ENCODE measurements around the gene CPA2.

CPA2 gene

DNA sequence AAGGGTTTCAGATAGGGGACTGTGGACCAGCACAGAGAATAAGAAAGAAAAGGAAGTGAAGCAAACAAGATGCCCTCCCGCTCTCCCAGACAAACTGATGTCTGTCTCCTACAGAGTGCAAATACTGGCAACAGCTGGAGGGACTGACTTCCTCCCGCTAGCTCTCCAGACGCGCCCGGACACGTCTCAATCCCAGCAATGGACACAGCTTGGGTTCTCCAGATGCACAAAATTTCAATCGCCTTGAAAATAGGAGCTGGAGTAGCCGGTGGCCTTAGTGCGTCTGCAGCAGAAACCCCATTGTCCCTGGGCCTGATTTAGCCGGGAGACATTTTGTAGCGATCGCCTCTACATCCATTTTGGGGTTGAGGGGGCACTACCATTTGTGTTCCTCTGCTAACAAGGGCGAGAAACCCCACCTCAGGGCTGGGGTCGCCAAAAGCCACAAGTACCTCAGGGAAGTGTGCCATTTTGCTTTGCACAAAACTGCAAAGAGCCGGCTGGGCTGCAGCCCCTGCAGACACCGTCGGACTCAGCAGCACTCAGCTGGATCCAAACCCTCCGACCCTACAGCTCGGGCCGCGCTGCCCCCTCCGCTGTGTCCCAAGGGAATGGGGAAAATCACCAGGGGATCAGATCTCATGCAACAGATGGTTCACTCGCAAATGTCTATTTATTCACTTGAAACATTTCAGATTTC, 5.9 kb downstream of the CPA2 start:
- TF ChIP-seq CTCF (IDR thresholded peaks at IDR 0.05; ENCODE audit: borderline replicate concordance, insufficient read depth, low read depth, low read length) = no peak
- H3K4me3 ChIP-seq (ENCODE audit: low read depth, low read length) = no peak overlapping the region

DNA sequence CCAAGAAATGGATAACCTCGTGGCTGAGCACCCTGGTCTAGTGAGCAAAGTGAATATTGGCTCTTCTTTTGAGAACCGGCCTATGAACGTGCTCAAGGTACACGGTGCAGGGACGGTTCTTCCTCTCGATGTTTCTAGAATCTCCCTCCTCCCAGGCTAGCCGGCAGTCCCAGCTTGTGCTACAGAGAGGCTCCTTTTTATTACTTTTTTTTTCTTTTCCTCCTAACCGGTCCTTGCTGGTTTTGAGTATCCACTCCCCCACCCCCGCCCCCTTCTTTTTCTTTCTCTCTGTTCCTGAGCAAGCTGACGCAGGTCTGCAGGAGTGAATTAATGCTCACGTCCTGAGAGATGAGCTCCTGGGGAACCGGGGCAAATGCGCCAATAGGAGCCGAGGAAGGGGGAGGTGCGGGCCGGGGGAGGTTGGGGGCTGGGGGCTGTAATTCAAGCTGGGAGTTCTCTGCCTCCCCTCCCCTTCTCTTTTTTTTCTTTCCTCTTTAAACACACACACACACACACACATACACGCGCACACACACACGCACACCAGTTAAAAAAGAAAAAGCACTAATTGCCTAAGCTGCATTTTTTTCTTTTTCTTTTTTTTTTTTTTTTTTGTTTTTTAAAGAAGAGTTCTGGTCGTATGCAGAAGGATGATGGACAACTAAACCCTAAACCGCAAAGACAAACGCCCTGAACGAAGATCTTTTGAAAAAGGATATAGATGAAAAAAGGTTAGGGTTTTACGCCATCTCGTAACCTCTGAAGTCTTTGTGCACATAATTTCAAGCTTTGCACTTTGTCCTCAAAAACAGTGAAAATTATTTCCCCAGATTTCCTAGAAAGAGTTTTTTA, 6.6 kb downstream of the CPA2 start:
- no peak for TF ChIP-seq CTCF (IDR thresholded peaks at IDR 0.05; ENCODE audit: borderline replicate concordance, insufficient read depth, low read depth, low read length)
- H3K4me3 ChIP-seq (ENCODE audit: low read depth, low read length) = no peak overlapping the region

DNA sequence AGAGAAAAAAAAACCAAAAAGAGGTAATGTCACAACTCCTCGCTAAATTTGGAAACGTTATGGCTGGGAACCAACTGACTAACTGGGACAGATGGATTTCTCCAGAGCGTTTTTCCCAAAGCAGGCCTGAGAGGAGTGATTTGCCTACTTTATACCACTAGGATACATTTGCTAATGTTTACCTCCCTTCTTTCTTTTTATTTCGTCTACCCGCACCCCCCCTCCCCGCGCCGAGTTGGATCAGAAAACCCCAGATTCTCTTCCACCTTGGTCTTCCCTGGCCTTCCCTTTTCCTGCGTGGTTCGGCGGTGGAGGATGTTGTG, 7.2 kb downstream of the CPA2 start:
- TF ChIP-seq CTCF (IDR thresholded peaks at IDR 0.05; ENCODE audit: borderline replicate concordance, insufficient read depth, low read depth, low read length) = no peak
- H3K4me3 ChIP-seq (ENCODE audit: low read depth, low read length) = no peak overlapping the region

- TF ChIP-seq CTCF (IDR thresholded peaks at IDR 0.05; ENCODE audit: borderline replicate concordance, insufficient read depth, low read depth, low read length) = no peak
- H3K4me3 ChIP-seq (ENCODE audit: low read depth, low read length) = no peak overlapping the region
These were observed 7.6 kb downstream of the CPA2 start for GRCh38 chr7:130274296-130274695.

- no peak overlapping the region for H3K4me3 ChIP-seq (ENCODE audit: low read depth, low read length)
- no peak for TF ChIP-seq CTCF (IDR thresholded peaks at IDR 0.05; ENCODE audit: borderline replicate concordance, insufficient read depth, low read depth, low read length)
These were observed 8.4 kb downstream of the CPA2 start for GRCh38 chr7:130274983-130275591.

DNA sequence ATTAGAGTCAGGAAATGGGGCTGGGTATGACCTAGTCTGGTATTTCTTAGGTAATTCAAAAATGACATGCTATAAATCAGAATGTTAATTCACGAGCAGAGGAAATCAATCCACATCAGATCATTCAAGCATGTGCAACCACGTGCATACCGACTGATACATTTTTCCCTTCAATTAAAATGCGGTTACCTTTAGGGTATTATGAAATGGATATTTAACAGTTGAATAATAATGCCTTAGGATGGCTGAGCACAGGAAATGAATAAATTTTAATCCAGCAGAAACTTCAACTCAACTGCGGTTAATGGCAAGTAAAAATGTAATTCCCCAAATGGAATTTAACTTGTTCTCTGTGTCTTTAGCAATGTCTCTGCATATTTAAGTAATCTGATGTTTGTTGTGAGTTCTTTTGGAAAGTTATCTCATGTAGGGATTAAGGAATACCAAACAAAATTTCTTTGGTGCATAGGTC, 9.2 kb downstream of the CPA2 start:
- no peak overlapping the region for H3K4me3 ChIP-seq (ENCODE audit: low read depth, low read length)
- no peak for TF ChIP-seq CTCF (IDR thresholded peaks at IDR 0.05; ENCODE audit: borderline replicate concordance, insufficient read depth, low read depth, low read length)

Measured in GM12875 (cell line).